8988T (cell line): ENCODE results near the gene TRIP13.

Experiments used
- DNase-seq: peaks from one replicate; pipeline ENCODE4 v3.0.0; 2011

The TRIP13 gene

GRCh38 chr5:943201-943917, 50.7 kb downstream of the TRIP13 start:
- DNase-seq, result no peak

GRCh38 chr5:943918-944620, 51.4 kb downstream of the TRIP13 start:
- DNase-seq, result no peak

GRCh38 chr5:944621-944927, 51.9 kb downstream of the TRIP13 start:
- no peak for DNase-seq

- DNase-seq, result no peak
Measured at GRCh38 chr5:944992-945685, 52.5 kb downstream of the TRIP13 start.

- DNase-seq, result no peak
Measured at GRCh38 chr5:945691-946551, 53.2 kb downstream of the TRIP13 start.

- no peak for DNase-seq
Measured at GRCh38 chr5:946720-947625, 54.3 kb downstream of the TRIP13 start.

- DNase-seq, result peak; percentile 70
Measured at GRCh38 chr5:947626-948471, 55.2 kb downstream of the TRIP13 start.

- DNase-seq, result no peak
Measured at GRCh38 chr5:948472-949274, 56.0 kb downstream of the TRIP13 start.

GRCh38 chr5:949275-949543, 56.5 kb downstream of the TRIP13 start:
- DNase-seq, result no peak

- no peak for DNase-seq
Measured at GRCh38 chr5:949815-950560, 57.3 kb downstream of the TRIP13 start.

GRCh38 chr5:951940-952596, 59.4 kb downstream of the TRIP13 start:
- DNase-seq, result no peak

- no peak for DNase-seq
Measured at GRCh38 chr5:952597-953271, 60.0 kb downstream of the TRIP13 start.

- DNase-seq, result no peak
Measured at GRCh38 chr5:953535-954449, 61.1 kb downstream of the TRIP13 start.

GRCh38 chr5:955886-956761, 63.4 kb downstream of the TRIP13 start:
- DNase-seq, result no peak

GRCh38 chr5:956941-957747, 64.5 kb downstream of the TRIP13 start:
- DNase-seq, result peak; percentile 86
